Lower lobe of right lung (tissue), 2 donors: Measurements from ENCODE around the gene KCNG4. TPM values are rescaled to one million over a fixed set of nuclear protein-coding genes. Genes with fewer than 3 reads are reported as not detected.

Experiments used
- ATAC-seq, 2 donors: fragments of 200-7000 bp; cut with Tn5 transposase; one replicate each; pipeline ENCODE4 v1.9.1; 2020 to 2022; ENCODE audit warnings: mild to moderate bottlenecking in 2 of 2, moderate library complexity in 2 of 2
- DNase-seq: peaks from one replicate; pipeline ENCODE4 v3.0.0-alpha.2; 2020
- H3K27ac ChIP-seq: fragments of 200-600 bp; one replicate; pipeline ENCODE4 v1.8.0; 2022
- H3K27me3 ChIP-seq: fragments of 200-600 bp; one replicate; pipeline ENCODE4 v1.8.0; 2022; ENCODE audit warnings: low read depth
- H3K36me3 ChIP-seq: fragments of 200-600 bp; one replicate; pipeline ENCODE4 v1.8.0; 2022; ENCODE audit warnings: mild to moderate bottlenecking
- H3K4me1 ChIP-seq: fragments of 200-600 bp; one replicate; pipeline ENCODE4 v1.8.0; 2022
- H3K4me3 ChIP-seq: fragments of 200-600 bp; one replicate; pipeline ENCODE4 v1.8.0; 2022; ENCODE audit warnings: mild to moderate bottlenecking
- H3K9me3 ChIP-seq: fragments of 200-600 bp; one replicate; pipeline ENCODE4 v1.8.0; 2022
- CTCF ChIP-seq: fragments of 200-600 bp; IDR thresholded peaks from one replicate; pipeline ENCODE4 v1.8.0; 2022; ENCODE audit warnings: antibody characterized with exemption, mild to moderate bottlenecking
- intact Hi-C: fragments of 100-400 bp; cut with DNase I; formaldehyde crosslinking; loops from one replicate; pipeline ENCODE4 v1.11.0; 2022
- total RNA-seq: library from RNA; stranded (reverse); fragmentation: NEBNext Ultra II Directional; extraction: Animal tissue kit (Norgen Biotek cat#: 25700); gene quantifications from one replicate; pipeline ENCODE4 v1.2.1, GENCODE V29; 2021
- donor health status: DM: no; HTN: yes; CAD: no; lungs with severe emphysema.

KCNG4 gene
- total RNA-seq, 1 donor from 2014 or later = not detected

DNA sequence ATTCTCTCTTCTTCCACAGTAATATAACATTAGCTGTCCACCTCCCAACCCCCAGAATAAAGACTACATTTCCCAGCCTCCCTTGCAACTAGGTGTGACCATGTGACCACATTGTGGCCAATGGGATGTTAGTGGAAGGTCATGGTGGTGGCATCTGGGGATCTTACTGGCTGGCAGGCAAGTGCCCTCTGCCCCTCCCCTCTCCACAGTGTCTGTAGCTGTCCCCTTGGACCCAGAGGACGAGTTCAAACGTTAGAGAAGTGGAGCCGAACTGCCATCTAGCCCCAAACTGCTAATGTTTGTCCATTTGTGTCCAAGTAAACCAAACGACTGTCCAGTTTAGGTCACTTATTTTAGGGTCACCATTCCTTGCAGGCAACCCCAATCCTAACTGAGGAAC is 26.6 kb upstream of the KCNG4 start:
- intact Hi-C loops = no loop called here
- peaks cover 3% of the 10 kb centered on the region for H3K27me3 ChIP-seq
- H3K4me3 ChIP-seq = no peak overlapping the region
- DNase-seq (no peak), ATAC-seq (peak; percentile 75 to 86)
- H3K4me1 ChIP-seq = no peaks in the 10 kb centered on the region
- no peaks in the 10 kb centered on the region for H3K9me3 ChIP-seq
- no peak for TF ChIP-seq CTCF
- H3K27ac ChIP-seq = no peak overlapping the region
- H3K36me3 ChIP-seq = no peaks in the 10 kb centered on the region

DNA sequence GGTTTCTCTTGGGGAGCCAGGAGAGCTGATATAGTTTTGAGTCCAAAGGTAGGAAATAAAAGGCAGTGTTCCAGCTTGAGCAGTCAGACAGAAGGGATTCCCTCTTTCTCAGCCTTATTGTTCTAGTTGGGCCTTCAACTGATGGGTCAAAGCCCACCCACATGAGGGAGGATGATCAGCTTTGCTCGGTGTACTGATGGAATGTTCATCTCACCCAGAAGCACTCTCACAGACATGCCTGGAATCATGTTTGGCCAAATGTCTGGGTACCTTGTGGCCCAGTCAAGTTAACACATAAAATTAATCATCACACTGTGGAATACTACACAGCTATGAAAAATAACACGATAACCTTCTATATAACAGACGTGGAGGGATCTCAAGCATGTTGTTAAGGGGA is 23.1 kb upstream of the KCNG4 start:
- Histone ChIP-seq H3K36me3 (no peaks in the 10 kb centered on the region), H3K4me3 (no peak overlapping the region), H3K27ac (no peak overlapping the region), H3K9me3 (no peaks in the 10 kb centered on the region), H3K4me1 (no peaks in the 10 kb centered on the region), H3K27me3 (no peaks in the 10 kb centered on the region)
- ATAC-seq = no peak
- intact Hi-C loops = no loop called here
- TF ChIP-seq CTCF = no peak
- DNase-seq = no peak

GRCh38 chr16:84262031-84262430 is 22.2 kb upstream of the KCNG4 start:
- no peak overlapping the region for H3K27ac ChIP-seq

DNA sequence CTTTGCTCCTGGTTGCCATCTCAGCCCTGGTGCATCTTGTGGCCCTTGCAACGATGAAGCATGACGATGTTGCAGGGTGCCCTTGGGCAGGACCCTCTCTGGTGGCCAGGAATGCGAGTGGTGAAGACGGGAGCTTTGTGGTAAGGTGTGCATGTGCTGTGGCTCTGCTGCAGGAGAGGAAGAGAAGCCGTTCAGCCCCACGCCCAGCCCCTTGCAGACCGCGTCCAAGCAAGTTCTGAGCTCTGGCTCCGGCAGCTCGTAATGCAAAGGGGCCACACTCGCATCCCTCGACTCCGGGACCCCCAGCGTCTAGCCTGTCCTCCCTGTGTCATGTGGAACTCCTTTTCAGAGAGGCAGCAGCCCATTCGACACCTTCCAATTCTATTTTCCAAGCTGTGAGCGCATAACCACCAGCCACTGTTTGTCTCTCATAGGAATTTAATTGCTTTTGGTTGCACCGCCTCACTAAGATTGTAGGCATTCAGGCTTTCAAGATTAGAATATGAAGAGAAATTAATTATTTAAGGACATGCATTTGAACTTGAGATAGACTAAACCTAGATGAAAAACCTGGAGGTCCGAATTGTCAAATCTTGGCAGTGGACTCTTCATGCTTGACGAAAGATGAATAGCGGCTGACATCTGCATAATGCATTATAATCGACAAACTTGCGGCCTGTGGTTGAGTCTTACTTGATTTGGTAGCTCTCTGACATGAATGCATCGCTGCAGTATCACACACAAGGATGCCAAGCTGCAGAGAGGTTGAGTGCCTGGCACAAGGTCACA is 21.1 kb upstream of the KCNG4 start:
- intact Hi-C loops = no loop called here
- no peak overlapping the region for H3K27ac ChIP-seq
- no peaks in the 10 kb centered on the region for H3K4me1 ChIP-seq
- ATAC-seq (no peak), DNase-seq (no peak)
- H3K36me3 ChIP-seq = no peaks in the 10 kb centered on the region
- no peaks in the 10 kb centered on the region for H3K9me3 ChIP-seq
- H3K4me3 ChIP-seq = no peak overlapping the region
- no peaks in the 10 kb centered on the region for H3K27me3 ChIP-seq
- no peak for TF ChIP-seq CTCF

More at GRCh38 chr16:84262031-84262430, 22.2 kb upstream of the KCNG4 start:
- H3K36me3 ChIP-seq = no peaks in the 10 kb centered on the region
- no peak overlapping the region for H3K4me3 ChIP-seq
- H3K4me1 ChIP-seq = no peaks in the 10 kb centered on the region
- no peak for TF ChIP-seq CTCF
- no peaks in the 10 kb centered on the region for H3K27me3 ChIP-seq
- no peaks in the 10 kb centered on the region for H3K9me3 ChIP-seq
- ATAC-seq (no peak), DNase-seq (no peak)
- intact Hi-C loops = no loop called here

GRCh38 chr16:84259691-84260090 is 19.9 kb upstream of the KCNG4 start:
- Histone ChIP-seq H3K4me1 (no peaks in the 10 kb centered on the region), H3K9me3 (peaks cover 8% of the 10 kb centered on the region), H3K36me3 (no peaks in the 10 kb centered on the region), H3K4me3 (no peak overlapping the region), H3K27ac (no peak overlapping the region), H3K27me3 (no peaks in the 10 kb centered on the region)
- ATAC-seq (no peak), DNase-seq (no peak)
- intact Hi-C loops = no loop called here
- TF ChIP-seq CTCF = no peak
